Right hindlimb (tissue), 1 donor: Measurements from ENCODE around the gene LSM10.

ENCODE experiments used
- DNase-seq: peaks from one replicate; pipeline ENCODE4 v3.0.0-alpha.2; 2018

The LSM10 gene

GRCh38 chr1:36349839-36350238 is 47.9 kb downstream of the LSM10 start:
- peak; percentile 41 for DNase-seq

GRCh38 chr1:36349241-36349671 is 48.5 kb downstream of the LSM10 start:
- DNase-seq, result peak; percentile 40

DNA sequence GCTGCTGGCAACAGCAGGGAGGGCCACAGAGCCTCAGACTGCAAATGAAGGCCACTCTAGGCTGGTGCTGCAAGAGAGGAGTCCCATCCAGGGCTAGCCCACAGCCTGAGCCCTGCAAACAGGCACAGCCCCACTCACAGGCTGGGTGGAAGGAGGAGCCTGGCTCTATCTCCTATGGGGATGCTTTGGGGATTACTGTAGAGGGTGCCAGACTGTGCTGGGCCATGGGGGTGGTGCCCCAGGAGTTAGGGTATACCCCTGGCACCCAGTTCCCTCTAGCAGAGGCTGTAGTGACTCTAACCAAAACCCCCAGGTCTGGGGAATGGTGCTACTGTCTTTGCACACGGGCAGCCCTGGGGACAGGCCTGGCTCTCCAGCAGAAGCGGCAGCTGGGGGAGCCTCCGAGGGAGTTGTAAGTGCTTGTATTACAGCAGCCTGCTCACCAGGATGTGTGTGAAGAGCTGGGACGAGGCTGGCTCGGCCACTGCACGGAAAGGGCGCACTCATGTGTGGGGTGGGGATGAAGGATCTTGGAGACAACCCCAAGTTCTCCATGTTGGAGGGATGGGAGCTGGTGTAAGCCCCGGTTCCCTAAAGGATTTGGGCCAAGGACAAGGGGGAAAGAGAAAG is 50.9 kb downstream of the LSM10 start:
- DNase-seq, result no peak

DNA sequence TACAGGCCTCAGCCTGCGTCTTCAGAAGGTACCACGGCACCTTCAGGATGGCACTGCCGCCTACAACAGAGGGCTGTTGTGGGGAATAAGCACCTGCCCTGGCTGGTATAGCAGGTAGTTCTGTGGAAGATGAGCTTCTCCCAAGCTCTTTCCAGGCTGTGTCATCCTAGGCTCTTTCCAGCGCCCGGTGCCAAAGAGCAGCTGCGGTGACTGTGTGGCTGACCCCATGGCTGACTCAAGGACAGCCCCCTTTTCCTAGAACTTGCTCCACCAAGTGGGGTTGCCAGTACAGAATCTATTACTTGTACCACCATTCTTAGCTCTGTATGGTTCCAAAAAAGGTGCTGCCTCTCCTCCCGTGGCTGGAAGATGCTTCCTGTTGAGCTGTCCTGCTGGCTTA is 52.4 kb downstream of the LSM10 start:
- no peak for DNase-seq

DNA sequence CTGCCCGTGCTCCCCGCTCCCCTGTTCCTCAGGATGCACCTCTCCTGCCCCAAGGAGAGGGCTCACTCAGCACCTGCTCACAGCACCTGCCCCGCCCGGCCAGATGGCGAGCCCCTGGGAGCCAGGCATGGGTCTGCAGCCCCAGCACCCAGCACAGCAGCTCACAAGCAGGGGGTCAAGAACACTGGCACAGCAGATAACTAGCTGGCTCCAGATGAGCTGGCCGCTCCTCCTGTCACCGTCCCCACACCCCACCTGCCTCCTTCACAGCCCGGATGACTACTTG is 53.4 kb downstream of the LSM10 start:
- DNase-seq, result no peak

- no peak for DNase-seq
These were observed 53.9 kb downstream of the LSM10 start for GRCh38 chr1:36343651-36344394.
